Endodermal cell (in vitro differentiated cells): ENCODE measurements around the gene KRTAP10-5. TPM values are rescaled to one million over a fixed set of nuclear protein-coding genes. Genes with fewer than 3 reads are reported as not detected.

Source experiments
- DNase-seq: peaks from one replicate; pipeline ENCODE4 v3.0.0-alpha.2; 2017
- H3K27ac ChIP-seq: 2 replicates; pipeline ENCODE4 v1.5.1; 2013; ENCODE audit warnings: mild to moderate bottlenecking, low read depth, low read length, moderate library complexity
- H3K27me3 ChIP-seq: 2 replicates; pipeline ENCODE4 v1.6.1; 2013; ENCODE audit warnings: mild to moderate bottlenecking, low read length, moderate library complexity; ENCODE audit not compliant: insufficient read depth, control insufficient read depth, poor library complexity, severe bottlenecking
- H3K36me3 ChIP-seq: 2 replicates; pipeline ENCODE4 v1.7.0; 2013; ENCODE audit warnings: mild to moderate bottlenecking, low read length, moderate library complexity; ENCODE audit not compliant: control insufficient read depth, insufficient read depth
- H3K4me1 ChIP-seq: one replicate; pipeline ENCODE4 v1.7.0; 2013; ENCODE audit warnings: low read length; ENCODE audit not compliant: control insufficient read depth, insufficient read depth
- H3K4me3 ChIP-seq: 2 replicates; pipeline ENCODE4 v1.5.1; 2013; ENCODE audit warnings: mild to moderate bottlenecking, low read length, moderate library complexity
- H3K9ac ChIP-seq: 2 replicates; pipeline ENCODE4 v1.6.1; 2013; ENCODE audit warnings: mild to moderate bottlenecking, low read length, moderate library complexity; ENCODE audit not compliant: poor library complexity, severe bottlenecking; ENCODE audit errors: extremely low read depth
- H3K9me3 ChIP-seq: 2 replicates; pipeline ENCODE4 v1.6.1; 2013; ENCODE audit warnings: mild to moderate bottlenecking, low read length, moderate library complexity; ENCODE audit not compliant: control insufficient read depth
- H3K27ac Mint-ChIP-seq: 2 replicates; pipeline ENCODE4 v1.8.0; 2020; ENCODE audit warnings: mixed read lengths
- H3K27me3 Mint-ChIP-seq: 2 replicates; pipeline ENCODE4 v1.8.0; 2021; ENCODE audit warnings: mild to moderate bottlenecking, mixed read lengths; ENCODE audit not compliant: insufficient read depth
- H3K36me3 Mint-ChIP-seq: 2 replicates; pipeline ENCODE4 v1.8.0; 2020; ENCODE audit warnings: low read depth, mixed read lengths
- H3K4me1 Mint-ChIP-seq: 2 replicates; pipeline ENCODE4 v1.8.0; 2020; ENCODE audit warnings: mixed read lengths
- H3K4me3 Mint-ChIP-seq: 2 replicates; pipeline ENCODE4 v1.8.0; 2020; ENCODE audit warnings: mild to moderate bottlenecking, moderate library complexity, mixed read lengths
- H3K9me3 Mint-ChIP-seq: 2 replicates; pipeline ENCODE4 v1.8.0; 2020; ENCODE audit warnings: mild to moderate bottlenecking, mixed read lengths
- WGBS, 2 experiments: methylation state at CpG; one replicate each; pipeline versions ENCODE4 v1.1.5 to v1.1.7; 2013; ENCODE audit warnings: missing lambda C conversion rate in 2 of 2, mixed read lengths in 1 of 2; ENCODE audit not compliant: insufficient coverage in 1 of 2, insufficient read length in 1 of 2; 5-methylcytosine and 5-hydroxymethylcytosine counted together
- total RNA-seq, 2 donors: library from RNA; stranded (reverse); fragmentation: NEBNext Ultra II Directional in 1 of 2; extraction: Animal tissue kit (Norgen Biotek cat#: 25700) in 1 of 2; gene quantifications; 2 replicates in 1 of 2; 3 replicates in 1 of 2; pipeline ENCODE4 v1.2.1, GENCODE V29; 2021
- TF ChIP-seq, protein P1 (sequence below): fragments of 200-600 bp; sonication (generic); conservative IDR thresholded peaks from 2 replicates; pipeline ENCODE4 v1.5.0; 2021; ENCODE audit warnings: antibody characterized with exemption, mild to moderate bottlenecking

KRTAP10-5 gene
- total RNA-seq, 2 donors from 2014 or later, result not detected

DNA sequence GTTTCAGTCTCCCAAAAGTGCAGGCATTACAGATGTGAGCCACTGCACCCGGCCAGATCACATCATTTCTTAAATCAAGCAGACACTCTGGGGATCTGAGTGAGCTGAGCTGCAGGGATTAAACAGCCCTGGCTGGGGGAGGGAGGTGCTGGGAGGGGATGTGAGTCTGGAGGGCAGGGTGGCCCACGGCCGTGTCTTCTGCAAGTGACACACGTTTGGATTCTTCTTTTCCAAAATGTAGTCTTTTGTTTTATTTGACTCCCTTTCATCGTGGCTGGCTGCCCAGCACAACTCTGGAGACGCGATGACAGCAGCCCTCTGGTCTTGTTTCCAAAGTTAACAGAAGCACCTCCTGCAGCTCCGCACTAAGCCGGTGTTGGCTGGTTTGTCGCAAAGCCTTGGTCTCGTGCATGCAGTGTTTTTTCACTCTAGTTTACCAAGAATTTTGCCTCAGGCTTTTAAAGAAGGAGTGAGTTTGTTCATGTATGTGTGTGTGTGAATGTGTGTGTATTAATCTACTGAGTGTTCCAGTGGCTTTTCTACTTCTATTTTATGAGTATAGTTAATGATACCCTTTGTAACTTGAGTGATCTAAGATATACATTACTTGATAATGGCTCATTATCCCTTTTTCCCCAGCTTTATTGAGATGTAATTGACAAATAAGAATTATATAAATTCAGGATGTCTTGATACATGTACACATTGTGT lies 2.8 kb upstream of the KRTAP10-5 start:
- Mint-ChIP-seq H3K27me3 (peaks cover 7% of the 10 kb centered on the region), H3K9me3 (peaks cover 18% of the 10 kb centered on the region), H3K4me3 (no peak overlapping the region), H3K36me3 (no peaks in the 10 kb centered on the region), H3K4me1 (peaks cover 5% of the 10 kb centered on the region), H3K27ac (no peak overlapping the region)
- WGBS, 2 experiments, result 50 to 65% methylated on average over 10 to 11 of the region's 11 CpGs
- Histone ChIP-seq H3K9me3 (peaks cover 9% of the 10 kb centered on the region), H3K27ac (no peak overlapping the region), H3K27me3 (no peaks in the 10 kb centered on the region), H3K4me3 (no peak overlapping the region), H3K4me1 (no peaks in the 10 kb centered on the region), H3K9ac (no peak overlapping the region), H3K36me3 (no peaks in the 10 kb centered on the region)
- DNase-seq, result no peak
- TF ChIP-seq, protein P1, sequence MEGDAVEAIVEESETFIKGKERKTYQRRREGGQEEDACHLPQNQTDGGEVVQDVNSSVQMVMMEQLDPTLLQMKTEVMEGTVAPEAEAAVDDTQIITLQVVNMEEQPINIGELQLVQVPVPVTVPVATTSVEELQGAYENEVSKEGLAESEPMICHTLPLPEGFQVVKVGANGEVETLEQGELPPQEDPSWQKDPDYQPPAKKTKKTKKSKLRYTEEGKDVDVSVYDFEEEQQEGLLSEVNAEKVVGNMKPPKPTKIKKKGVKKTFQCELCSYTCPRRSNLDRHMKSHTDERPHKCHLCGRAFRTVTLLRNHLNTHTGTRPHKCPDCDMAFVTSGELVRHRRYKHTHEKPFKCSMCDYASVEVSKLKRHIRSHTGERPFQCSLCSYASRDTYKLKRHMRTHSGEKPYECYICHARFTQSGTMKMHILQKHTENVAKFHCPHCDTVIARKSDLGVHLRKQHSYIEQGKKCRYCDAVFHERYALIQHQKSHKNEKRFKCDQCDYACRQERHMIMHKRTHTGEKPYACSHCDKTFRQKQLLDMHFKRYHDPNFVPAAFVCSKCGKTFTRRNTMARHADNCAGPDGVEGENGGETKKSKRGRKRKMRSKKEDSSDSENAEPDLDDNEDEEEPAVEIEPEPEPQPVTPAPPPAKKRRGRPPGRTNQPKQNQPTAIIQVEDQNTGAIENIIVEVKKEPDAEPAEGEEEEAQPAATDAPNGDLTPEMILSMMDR, result no peak

DNA sequence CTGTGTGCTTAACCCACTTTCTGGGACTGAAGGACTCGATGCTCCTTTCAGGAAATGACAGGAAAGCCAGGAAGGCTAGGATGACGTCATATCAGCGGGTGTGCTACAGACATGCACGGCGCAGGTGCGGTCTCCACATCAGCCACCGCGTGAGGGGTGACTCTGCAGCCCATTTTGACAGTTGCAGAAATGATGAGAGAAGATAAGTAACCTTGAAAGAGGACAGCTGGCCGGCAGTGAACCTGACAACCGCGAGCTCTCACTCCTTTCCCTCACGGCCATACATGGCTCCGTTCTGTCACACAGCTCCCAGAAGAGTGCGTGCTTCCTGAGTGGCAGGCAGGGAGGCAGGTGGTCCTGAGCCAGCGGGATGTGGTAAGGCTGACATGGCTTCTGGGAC lies 1.7 kb upstream of the KRTAP10-5 start:
- no peak overlapping the region for H3K4me3 Mint-ChIP-seq
- peaks cover 3% of the 10 kb centered on the region for H3K36me3 Mint-ChIP-seq
- Histone ChIP-seq H3K27ac (no peak overlapping the region), H3K4me1 (no peaks in the 10 kb centered on the region), H3K27me3 (no peaks in the 10 kb centered on the region), H3K36me3 (no peaks in the 10 kb centered on the region), H3K4me3 (no peak overlapping the region), H3K9me3 (peaks cover 15% of the 10 kb centered on the region), H3K9ac (no peak overlapping the region)
- WGBS, 2 experiments, result 86 to 94% methylated on average over 8 to 15 of the region's 15 CpGs
- H3K4me1 Mint-ChIP-seq, result peaks cover 5% of the 10 kb centered on the region
- DNase-seq, result no peak
- TF ChIP-seq, protein P1, result no peak
- H3K9me3 Mint-ChIP-seq, result peaks cover 23% of the 10 kb centered on the region
- H3K27ac Mint-ChIP-seq, result no peak overlapping the region
- H3K27me3 Mint-ChIP-seq, result peaks cover 10% of the 10 kb centered on the region

DNA sequence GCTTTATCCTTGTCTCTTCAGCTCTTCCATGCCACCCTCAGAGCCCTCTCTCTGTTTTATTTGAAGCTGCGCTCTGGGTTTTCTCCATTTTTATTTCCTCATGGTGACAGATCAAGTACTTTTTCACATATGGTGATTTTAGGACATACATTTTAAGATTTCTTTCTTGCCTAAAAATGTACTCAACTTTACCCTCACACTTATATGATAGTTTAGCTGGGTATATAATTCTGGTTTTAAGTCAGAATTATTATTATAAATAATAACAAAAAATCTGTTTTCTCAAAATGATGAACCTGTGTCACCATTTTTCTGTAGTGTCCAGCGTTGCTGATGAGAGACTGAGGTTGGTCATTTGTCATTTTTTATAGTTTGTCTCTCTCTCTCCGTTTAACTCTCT lies 754 bp upstream of the KRTAP10-5 start:
- peaks cover 5% of the 10 kb centered on the region for H3K4me1 Mint-ChIP-seq
- H3K36me3 Mint-ChIP-seq, result peaks cover 3% of the 10 kb centered on the region

More for the DNA sequence above, 754 bp upstream of the KRTAP10-5 start:
- H3K9ac ChIP-seq, result no peak overlapping the region
- DNase-seq, result no peak
- H3K9me3 ChIP-seq, result peaks cover 21% of the 10 kb centered on the region
- no peak overlapping the region for H3K4me3 ChIP-seq
- H3K4me3 Mint-ChIP-seq, result no peak overlapping the region
- H3K27ac Mint-ChIP-seq, result no peak overlapping the region
- no peaks in the 10 kb centered on the region for H3K36me3 ChIP-seq
- no peaks in the 10 kb centered on the region for H3K27me3 ChIP-seq
- H3K4me1 ChIP-seq, result no peaks in the 10 kb centered on the region
- no peak overlapping the region for H3K27ac ChIP-seq
- H3K27me3 Mint-ChIP-seq, result peaks cover 10% of the 10 kb centered on the region
- peaks cover 30% of the 10 kb centered on the region for H3K9me3 Mint-ChIP-seq
- 93 to 94% methylated on average over 2 to 3 of the region's 3 CpGs for WGBS, 2 experiments
- TF ChIP-seq, protein P1, result no peak
